Measurements from ENCODE around the gene GLB1L2.
A peak's percentile ranks its signal among the peaks of the same experiment; 100 is the strongest.

GLB1L2 gene

DNA sequence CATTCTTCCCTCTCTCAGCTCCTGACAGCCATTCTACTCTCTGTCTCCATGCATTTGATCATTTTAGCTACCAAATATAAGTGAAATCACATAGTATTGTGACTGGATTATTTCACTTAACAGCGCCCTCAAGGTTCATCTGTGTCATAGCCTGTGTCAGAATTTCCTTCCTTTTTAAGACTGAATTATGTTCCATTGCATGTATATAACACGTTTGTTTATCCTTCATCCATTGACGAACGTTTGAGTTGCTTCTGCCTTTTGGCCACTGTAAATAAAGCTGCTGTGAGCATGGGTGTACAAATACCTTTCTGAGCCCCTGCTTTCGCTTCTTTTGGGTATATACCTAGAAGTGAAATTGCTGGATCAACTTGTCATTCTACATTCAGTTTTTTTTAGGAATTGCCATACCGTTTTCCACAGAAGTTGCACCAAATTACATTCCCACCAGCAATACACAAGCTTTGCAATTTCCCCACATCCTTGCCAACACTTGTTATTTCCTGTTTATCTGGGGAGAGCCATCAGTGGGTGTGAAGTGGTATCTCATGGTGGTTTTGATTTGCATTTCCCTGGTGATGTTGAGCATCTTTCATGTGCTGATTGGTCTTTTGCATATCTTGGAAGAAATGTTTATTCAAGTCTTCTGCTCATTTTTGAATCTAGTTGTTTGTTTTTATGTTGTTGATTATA, 17.5 kb downstream of the GLB1L2 start:
- no peak for DNase-seq

GRCh38 chr11:134349802-134350355, 18.1 kb downstream of the GLB1L2 start:
- no peak for DNase-seq

DNA sequence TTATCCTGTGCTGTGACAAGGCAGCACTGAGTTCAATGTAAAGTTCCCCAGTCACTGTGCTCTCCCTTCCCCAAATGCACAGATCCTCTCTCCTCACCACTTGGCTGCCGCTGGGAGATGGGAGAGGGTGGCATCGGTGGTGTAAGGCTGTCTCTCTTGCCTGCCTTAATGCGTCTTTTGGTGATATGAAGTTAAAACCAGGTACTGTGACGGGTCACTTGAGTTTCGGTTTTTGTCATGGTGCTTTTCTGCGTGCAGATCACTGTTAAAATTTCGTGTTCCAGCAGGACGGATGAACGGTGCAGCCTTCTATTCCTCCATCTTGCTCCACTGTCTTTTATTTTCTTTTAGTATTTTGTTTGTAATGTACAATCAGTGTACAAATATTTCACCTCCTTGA, 18.6 kb downstream of the GLB1L2 start:
- DNase-seq, result no peak

GRCh38 chr11:134352111-134352510, 20.3 kb downstream of the GLB1L2 start:
- no peak for DNase-seq

- DNase-seq, result no peak
Measured at GRCh38 chr11:134355136-134355535, 23.3 kb downstream of the GLB1L2 start.

GRCh38 chr11:134355656-134356055, 23.9 kb downstream of the GLB1L2 start:
- no peak for DNase-seq

- DNase-seq, result no peak
Measured at GRCh38 chr11:134356656-134357544, 25.1 kb downstream of the GLB1L2 start.

GRCh38 chr11:134357545-134357839, 25.7 kb downstream of the GLB1L2 start:
- DNase-seq, result no peak

DNA sequence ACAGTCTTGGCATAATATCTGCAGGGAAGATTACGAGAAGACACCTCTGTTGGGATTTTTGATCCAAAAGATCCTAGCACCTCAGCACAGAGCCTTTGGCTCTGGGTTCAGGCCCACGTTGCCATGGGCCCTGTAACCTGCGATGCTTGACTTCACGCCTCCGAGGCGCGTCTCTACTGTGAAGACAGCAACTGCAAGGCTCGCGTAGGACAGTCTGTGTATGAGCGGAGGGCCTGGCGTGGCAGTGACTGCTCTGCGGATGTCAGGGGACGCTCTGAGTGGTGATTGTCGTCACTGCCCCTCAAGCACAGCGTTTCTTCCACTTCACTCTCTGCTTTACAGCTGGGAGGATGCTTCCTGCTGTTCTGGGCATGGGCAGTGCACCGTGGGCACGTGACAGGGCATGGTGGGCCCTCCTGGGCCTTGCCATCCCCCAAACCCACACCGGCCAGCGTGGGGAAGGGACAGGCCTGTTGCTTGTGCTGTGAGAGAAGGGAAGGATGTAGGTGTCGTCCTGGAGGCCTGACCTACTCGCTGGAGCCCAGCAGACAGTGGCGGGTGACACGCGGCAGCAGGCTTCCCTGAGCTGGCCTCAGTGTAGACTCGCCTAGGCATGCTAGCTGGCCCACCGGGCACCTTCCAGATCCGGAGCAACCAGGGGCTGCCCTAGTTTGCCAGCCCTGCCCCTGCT, 26.5 kb downstream of the GLB1L2 start:
- no peak for DNase-seq

- DNase-seq, result no peak
Measured at GRCh38 chr11:134358856-134359490, 27.2 kb downstream of the GLB1L2 start.

DNA sequence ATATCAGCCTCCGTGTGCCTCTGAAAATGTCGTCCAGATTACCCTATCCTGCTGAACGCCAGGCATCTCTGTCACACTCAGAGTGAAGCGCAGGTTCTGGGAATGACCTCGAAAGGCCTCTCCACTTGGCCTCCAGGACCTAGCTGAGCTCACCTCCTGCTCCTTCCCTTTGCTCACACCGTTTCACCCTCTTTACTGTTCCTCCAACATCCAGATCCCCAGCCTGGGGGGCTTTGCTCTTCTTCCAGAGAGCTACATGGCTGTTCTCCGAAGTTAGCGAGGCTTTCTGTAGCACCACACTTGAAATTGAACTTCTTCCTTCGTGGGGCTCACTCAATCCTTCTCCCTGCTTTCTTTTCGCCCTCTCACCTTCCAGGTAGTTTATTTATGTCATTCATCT, 27.9 kb downstream of the GLB1L2 start:
- DNase-seq, result no peak

GRCh38 chr11:134360050-134360835, 28.5 kb downstream of the GLB1L2 start:
- peak; percentile 79 for DNase-seq

DNA sequence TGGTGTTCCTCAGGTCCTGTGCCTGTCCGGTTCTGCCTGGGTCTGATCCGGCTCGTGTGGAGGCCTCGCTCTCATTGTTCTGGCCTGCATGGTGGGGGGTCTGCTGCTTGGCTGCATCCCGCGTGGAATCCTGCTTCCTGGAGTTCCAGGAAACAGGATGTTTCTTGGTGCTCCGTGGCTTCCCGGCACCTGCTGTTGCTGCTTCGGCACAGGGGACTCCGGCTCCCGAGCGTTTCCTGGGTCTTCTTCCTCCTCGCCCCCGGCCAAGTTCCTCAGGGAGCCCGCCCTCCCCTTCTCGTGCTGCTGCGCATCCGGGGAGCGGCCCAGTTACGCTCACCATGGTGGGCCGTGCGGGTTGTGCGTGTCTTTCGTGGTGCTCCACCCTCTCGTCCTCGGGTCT, 29.9 kb downstream of the GLB1L2 start:
- DNase-seq, result peak; percentile 63

DNA sequence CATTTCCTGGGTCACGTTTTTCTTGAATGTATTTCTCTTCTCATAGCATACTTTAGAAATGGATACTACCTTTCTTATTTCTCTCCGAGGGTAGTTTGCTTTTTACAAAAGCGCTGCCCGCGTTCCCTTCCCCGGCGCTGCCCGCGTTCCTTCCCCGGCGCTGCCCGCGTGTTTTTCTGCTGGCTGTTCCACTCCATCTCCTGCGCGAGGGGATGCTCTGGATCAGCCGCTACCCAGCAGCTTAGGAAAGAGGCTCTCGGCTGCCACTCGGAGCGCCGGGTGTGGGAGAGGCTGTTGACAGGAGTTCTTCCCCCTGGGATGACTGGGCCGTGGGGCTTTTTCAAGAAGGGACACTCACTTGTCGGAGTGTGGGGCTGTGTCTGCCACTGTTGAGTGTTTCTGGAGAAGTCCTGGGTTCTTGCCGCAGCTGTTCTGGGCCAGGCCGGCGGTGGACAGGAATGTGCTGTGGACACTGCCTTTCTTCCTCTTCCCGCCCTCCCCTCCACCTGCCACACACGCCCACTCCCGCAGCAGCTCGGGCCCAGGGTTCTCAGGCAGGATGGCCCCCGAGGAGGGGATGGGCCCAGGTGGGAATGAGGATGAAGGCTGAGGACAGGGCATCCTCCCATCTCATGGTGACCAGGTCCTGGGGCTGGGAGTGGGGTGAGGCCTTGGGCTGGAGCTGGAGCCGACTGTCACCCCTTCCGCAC, 30.6 kb downstream of the GLB1L2 start:
- no peak for DNase-seq

DNA sequence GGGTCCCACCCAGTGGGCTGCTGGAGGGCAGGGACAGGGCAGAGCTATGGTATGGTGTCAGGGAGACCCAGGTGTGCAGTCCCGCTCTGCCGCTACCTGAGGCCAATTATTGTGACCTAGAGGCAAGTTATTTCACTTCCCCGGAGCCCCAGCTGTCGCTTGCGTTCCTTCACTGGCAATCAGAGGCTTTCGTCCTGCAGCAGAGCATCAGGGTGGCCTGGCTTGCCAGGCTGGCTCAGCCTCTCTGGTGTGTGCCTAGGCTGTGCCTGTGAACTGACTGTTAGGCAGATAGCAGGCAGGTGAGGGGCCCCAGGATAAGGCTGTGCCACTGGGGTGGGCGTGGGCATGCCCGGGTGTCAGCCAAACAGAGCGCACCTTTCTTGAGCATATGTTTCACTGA, 31.4 kb downstream of the GLB1L2 start:
- DNase-seq, result no peak

GRCh38 chr11:134363592-134363991, 31.8 kb downstream of the GLB1L2 start:
- DNase-seq, result no peak

GRCh38 chr11:134364261-134364660, 32.5 kb downstream of the GLB1L2 start:
- no peak for DNase-seq

GRCh38 chr11:134365011-134365925, 33.5 kb downstream of the GLB1L2 start:
- no peak for DNase-seq

- DNase-seq, result no peak
Measured at GRCh38 chr11:134366254-134366653, 34.5 kb downstream of the GLB1L2 start.

- no peak for DNase-seq
Measured at GRCh38 chr11:134367781-134368180, 36.0 kb downstream of the GLB1L2 start.

Measured in COR-L47 (cell line).